Measurements from ENCODE around the gene C14orf119.

C14orf119 gene

DNA sequence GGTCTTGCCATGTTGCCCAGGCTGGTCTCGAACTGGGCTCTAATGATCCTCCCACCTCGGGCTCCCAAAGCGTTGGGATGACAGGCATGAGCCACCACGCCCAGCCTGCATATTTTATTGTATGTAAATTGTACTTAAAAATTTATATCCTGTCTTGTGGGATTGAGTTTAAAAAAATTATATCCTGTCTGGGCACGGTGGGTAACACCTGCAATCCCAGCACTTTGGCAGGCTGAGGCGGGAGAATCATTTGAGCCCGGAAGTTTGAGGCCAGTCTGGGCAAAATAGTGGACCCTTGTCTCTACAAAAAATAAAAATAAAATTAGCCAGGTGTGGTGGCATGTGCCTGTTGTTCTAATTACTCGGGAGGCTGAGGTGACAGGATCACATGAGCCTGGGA is 37.7 kb downstream of the C14orf119 start:
- H3K27me3 ChIP-seq (ENCODE audit: insufficient read depth, poor library complexity, severe bottlenecking) = no peaks in the 10 kb centered on the region
- no peak overlapping the region for H3K4me3 ChIP-seq (replicated peaks; ENCODE audit: insufficient read depth, low read length)
- DNase-seq (ENCODE audit: low read depth in 1 of 2, low spot score in 1 of 2) = no peak
- no peak for TF ChIP-seq GABPA (IDR thresholded peaks at IDR 0.05; ENCODE audit: low read depth)
- TF ChIP-seq, protein P1, sequence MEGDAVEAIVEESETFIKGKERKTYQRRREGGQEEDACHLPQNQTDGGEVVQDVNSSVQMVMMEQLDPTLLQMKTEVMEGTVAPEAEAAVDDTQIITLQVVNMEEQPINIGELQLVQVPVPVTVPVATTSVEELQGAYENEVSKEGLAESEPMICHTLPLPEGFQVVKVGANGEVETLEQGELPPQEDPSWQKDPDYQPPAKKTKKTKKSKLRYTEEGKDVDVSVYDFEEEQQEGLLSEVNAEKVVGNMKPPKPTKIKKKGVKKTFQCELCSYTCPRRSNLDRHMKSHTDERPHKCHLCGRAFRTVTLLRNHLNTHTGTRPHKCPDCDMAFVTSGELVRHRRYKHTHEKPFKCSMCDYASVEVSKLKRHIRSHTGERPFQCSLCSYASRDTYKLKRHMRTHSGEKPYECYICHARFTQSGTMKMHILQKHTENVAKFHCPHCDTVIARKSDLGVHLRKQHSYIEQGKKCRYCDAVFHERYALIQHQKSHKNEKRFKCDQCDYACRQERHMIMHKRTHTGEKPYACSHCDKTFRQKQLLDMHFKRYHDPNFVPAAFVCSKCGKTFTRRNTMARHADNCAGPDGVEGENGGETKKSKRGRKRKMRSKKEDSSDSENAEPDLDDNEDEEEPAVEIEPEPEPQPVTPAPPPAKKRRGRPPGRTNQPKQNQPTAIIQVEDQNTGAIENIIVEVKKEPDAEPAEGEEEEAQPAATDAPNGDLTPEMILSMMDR (IDR thresholded peaks at IDR 0.05; ENCODE audit: insufficient read depth, low read length) = no peak
- TF ChIP-seq, protein P2, sequence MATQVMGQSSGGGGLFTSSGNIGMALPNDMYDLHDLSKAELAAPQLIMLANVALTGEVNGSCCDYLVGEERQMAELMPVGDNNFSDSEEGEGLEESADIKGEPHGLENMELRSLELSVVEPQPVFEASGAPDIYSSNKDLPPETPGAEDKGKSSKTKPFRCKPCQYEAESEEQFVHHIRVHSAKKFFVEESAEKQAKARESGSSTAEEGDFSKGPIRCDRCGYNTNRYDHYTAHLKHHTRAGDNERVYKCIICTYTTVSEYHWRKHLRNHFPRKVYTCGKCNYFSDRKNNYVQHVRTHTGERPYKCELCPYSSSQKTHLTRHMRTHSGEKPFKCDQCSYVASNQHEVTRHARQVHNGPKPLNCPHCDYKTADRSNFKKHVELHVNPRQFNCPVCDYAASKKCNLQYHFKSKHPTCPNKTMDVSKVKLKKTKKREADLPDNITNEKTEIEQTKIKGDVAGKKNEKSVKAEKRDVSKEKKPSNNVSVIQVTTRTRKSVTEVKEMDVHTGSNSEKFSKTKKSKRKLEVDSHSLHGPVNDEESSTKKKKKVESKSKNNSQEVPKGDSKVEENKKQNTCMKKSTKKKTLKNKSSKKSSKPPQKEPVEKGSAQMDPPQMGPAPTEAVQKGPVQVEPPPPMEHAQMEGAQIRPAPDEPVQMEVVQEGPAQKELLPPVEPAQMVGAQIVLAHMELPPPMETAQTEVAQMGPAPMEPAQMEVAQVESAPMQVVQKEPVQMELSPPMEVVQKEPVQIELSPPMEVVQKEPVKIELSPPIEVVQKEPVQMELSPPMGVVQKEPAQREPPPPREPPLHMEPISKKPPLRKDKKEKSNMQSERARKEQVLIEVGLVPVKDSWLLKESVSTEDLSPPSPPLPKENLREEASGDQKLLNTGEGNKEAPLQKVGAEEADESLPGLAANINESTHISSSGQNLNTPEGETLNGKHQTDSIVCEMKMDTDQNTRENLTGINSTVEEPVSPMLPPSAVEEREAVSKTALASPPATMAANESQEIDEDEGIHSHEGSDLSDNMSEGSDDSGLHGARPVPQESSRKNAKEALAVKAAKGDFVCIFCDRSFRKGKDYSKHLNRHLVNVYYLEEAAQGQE (IDR thresholded peaks at IDR 0.05; ENCODE audit: insufficient replicate concordance, low read depth) = no peak
- TF ChIP-seq SPI1 (IDR thresholded peaks at IDR 0.05; ENCODE audit: borderline replicate concordance, low read depth) = no peak
- no peak for TF ChIP-seq POLR2AphosphoS5 (IDR thresholded peaks at IDR 0.05; ENCODE audit: low read depth)
- H3K27ac ChIP-seq (replicated peaks) = no peak overlapping the region

GRCh38 chr14:23136566-23137133 is 41.3 kb downstream of the C14orf119 start:
- TF ChIP-seq, protein P1 (IDR thresholded peaks at IDR 0.05; ENCODE audit: insufficient read depth, low read length) = no peak
- TF ChIP-seq GABPA (IDR thresholded peaks at IDR 0.05; ENCODE audit: low read depth) (no peak), POLR2AphosphoS5 (IDR thresholded peaks at IDR 0.05; ENCODE audit: low read depth) (no peak), SPI1 (IDR thresholded peaks at IDR 0.05; ENCODE audit: borderline replicate concordance, low read depth) (no peak)
- no peak for DNase-seq (ENCODE audit: low read depth in 1 of 2, low spot score in 1 of 2)
- no peak overlapping the region for H3K27ac ChIP-seq (replicated peaks)
- no peaks in the 10 kb centered on the region for H3K27me3 ChIP-seq (ENCODE audit: insufficient read depth, poor library complexity, severe bottlenecking)
- no peak overlapping the region for H3K4me3 ChIP-seq (replicated peaks; ENCODE audit: insufficient read depth, low read length)

DNA sequence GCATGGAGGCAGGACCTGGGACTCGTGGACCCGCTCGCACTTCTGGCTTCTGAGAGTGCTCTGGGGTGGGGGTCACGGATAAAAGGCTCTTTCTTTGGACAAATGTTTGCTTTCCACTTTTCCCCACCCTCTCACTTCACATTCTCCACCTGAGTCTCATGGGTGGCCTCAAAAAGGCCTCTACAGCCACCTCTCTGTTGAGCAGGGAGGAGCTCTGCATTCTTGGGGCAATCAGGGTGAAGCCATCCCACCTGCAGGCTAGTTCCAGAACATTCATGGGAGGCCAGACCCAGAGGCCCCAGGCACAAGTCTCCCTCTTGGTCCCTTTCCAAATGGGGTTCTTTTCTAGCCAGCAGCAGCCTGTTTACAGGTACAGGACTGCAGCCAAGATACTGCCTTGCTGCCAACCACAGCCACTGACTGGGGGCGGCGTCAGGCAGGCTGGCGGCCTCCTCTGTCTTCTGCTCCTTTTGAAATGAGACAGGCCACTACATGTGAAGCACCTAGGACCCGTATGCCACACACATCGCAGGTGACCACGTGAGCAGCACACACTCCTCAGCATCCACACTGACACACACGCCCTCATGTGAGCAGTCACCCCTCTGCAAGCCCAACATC is 42.0 kb downstream of the C14orf119 start:
- Histone ChIP-seq H3K27me3 (ENCODE audit: insufficient read depth, poor library complexity, severe bottlenecking) (no peaks in the 10 kb centered on the region), H3K27ac (replicated peaks) (no peak overlapping the region), H3K4me3 (replicated peaks; ENCODE audit: insufficient read depth, low read length) (no peak overlapping the region)
- no peak for DNase-seq (ENCODE audit: low read depth in 1 of 2, low spot score in 1 of 2)
- TF ChIP-seq SPI1 (IDR thresholded peaks at IDR 0.05; ENCODE audit: borderline replicate concordance, low read depth) (no peak), GABPA (IDR thresholded peaks at IDR 0.05; ENCODE audit: low read depth) (no peak), POLR2AphosphoS5 (IDR thresholded peaks at IDR 0.05; ENCODE audit: low read depth) (no peak)
- TF ChIP-seq, protein P2 (IDR thresholded peaks at IDR 0.05; ENCODE audit: insufficient replicate concordance, low read depth) = no peak
- TF ChIP-seq, protein P1 (IDR thresholded peaks at IDR 0.05; ENCODE audit: insufficient read depth, low read length) = no peak
